ENCODE data around the gene EIF5A2.
"Not testable (repeated sequence)": the region's sequence is repeated elsewhere in the genome, so short reads cannot be mapped to it uniquely, and the experiment has no call there.

GRCh38 chr3:170878688-170879087 is 29.7 kb downstream of the EIF5A2 start:
- not testable (repeated sequence) for TF ChIP-seq CTCF (IDR thresholded peaks at IDR 0.05); ZFX (IDR thresholded peaks at IDR 0.05; ENCODE audit: borderline replicate concordance)

Measured in 22Rv1 (cell line).